ENCODE measurements around the gene GLB1L. TPM values are rescaled to one million over a fixed set of nuclear protein-coding genes. Genes with fewer than 3 reads are reported as not detected.

GLB1L gene
- total and polyA plus RNA-seq, 8 donors, result 0.58 to 31.4 (median 3.1) TPM; not detected in 1

DNA sequence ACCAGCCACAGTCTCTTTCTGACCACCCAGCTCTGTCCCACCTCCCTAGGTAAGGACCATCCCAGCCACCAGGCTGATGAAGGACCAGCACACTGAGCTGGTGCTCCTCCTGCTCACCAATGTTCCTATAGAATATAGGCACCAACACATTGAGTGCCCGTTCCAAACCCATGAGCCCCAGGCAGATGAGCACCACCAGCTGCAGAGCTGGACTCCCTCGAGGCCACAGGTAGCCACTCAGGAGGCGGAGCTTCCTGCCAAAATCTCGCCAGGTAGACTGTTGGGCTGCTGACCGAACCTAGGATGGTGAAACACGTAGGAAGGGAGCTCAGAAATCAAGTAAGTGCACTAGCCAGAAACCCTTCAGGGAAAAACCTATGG lies 28.7 kb downstream of the GLB1L start:
- H3K9me3 ChIP-seq, result no peaks in the 10 kb centered on the region
- no peaks in the 10 kb centered on the region for H3K27me3 ChIP-seq
- WGBS, 5 donors, result 81 to 94% (median 88%) methylated on average over 6 of the region's 6 CpGs
- TF ChIP-seq POLR2A (IDR thresholded peaks at IDR 0.05) (no peak), EP300 (IDR thresholded peaks at IDR 0.05) (no peak), POLR2AphosphoS5 (IDR thresholded peaks at IDR 0.05) (no peak)
- TF ChIP-seq, protein P1, sequence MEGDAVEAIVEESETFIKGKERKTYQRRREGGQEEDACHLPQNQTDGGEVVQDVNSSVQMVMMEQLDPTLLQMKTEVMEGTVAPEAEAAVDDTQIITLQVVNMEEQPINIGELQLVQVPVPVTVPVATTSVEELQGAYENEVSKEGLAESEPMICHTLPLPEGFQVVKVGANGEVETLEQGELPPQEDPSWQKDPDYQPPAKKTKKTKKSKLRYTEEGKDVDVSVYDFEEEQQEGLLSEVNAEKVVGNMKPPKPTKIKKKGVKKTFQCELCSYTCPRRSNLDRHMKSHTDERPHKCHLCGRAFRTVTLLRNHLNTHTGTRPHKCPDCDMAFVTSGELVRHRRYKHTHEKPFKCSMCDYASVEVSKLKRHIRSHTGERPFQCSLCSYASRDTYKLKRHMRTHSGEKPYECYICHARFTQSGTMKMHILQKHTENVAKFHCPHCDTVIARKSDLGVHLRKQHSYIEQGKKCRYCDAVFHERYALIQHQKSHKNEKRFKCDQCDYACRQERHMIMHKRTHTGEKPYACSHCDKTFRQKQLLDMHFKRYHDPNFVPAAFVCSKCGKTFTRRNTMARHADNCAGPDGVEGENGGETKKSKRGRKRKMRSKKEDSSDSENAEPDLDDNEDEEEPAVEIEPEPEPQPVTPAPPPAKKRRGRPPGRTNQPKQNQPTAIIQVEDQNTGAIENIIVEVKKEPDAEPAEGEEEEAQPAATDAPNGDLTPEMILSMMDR (IDR thresholded peaks at IDR 0.05), result no peak
- peaks cover 56 to 68% (median 63%) of the 10 kb centered on the region in 4 donors for H3K36me3 ChIP-seq
- intact Hi-C loops (cut with DNase I; ENCODE audit: low total_unique reads), result loop anchor here (5.0 kb wide), 1 partner anchor 44 kb away; the partner anchor contains the start of gene SLC23A3
- H3K4me3 ChIP-seq, result no peak overlapping the region
- peak overlapping the region in 3 of 5 donors; percentile 89 to 95 (median 94) for H3K27ac ChIP-seq
- no peak for DNase-seq
- H3K4me1 ChIP-seq, result peaks cover 25 to 49% (median 39%) of the 10 kb centered on the region in 4 donors

DNA sequence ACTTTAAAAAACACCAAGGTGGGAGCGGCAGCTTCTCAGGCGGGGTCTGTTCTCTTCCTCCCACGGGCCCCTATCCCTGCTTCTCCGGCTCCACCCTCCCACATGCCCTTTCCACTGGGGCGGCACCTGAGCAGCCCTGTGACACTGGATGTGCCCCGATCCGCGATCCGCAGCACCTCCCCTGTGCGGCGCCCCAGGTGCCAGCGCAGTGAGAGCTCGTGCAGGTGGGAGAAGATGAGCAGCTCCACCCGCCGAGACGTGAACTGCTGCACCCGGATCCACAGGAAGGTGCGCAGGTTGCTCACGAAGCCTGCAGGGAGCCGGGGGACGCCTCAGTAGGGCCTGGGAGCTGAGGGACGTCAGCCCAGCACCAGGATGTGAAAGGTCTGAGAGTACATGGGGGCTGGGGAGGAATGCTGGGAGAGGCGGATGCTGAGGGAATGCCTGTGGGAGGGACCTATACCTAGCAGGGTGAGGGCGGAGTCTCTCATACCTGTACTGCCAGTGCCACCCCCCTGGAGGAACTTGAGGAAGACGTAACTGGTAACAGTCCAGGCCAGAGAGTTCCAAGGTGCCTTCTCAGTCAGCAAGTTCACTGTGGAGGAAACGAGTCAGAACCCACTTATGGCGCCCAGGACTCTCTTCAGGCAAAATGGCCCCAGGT lies 29.2 kb downstream of the GLB1L start:
- Histone ChIP-seq H3K9me3 (no peaks in the 10 kb centered on the region), H3K27me3 (no peaks in the 10 kb centered on the region), H3K4me3 (no peak overlapping the region), H3K36me3 (peaks cover 52 to 66% (median 61%) of the 10 kb centered on the region in 4 donors), H3K4me1 (peaks cover 25 to 51% (median 40%) of the 10 kb centered on the region in 4 donors), H3K27ac (peak overlapping the region in 3 of 5 donors; percentile 89 to 95 (median 94))
- intact Hi-C loops (cut with DNase I; ENCODE audit: low total_unique reads), result loop anchor here (5.0 kb wide), 1 partner anchor 44 kb away; the partner anchor contains the start of gene SLC23A3
- WGBS, 5 donors, result 86 to 93% (median 91%) methylated on average over 23 to 27 of the region's 27 CpGs
- TF ChIP-seq POLR2A (IDR thresholded peaks at IDR 0.05), result no peak
- no peak for TF ChIP-seq POLR2AphosphoS5 (IDR thresholded peaks at IDR 0.05)
- TF ChIP-seq EP300 (IDR thresholded peaks at IDR 0.05), result no peak
- TF ChIP-seq, protein P1 (IDR thresholded peaks at IDR 0.05), result no peak
- no peak for DNase-seq

DNA sequence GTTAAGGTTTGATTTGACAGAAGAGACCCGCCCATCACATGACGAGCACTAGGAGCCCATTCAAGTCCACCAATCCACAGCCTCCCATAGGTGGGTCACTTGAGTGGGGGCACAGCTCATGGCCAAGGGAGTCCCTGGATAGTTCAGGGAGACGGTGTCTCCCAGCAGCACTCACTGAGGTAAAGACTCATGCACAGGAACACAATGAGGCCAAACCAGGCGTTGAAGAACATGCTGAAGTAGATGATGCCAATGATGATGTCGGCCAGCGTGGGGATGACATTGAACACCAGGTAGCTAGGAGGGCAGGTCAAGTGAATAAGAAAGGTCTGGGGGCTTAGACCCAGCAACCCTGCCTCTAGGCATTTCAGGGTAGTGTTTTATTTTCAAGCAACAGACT lies 30.5 kb downstream of the GLB1L start:
- intact Hi-C loops (cut with DNase I; ENCODE audit: low total_unique reads), result loop anchor here (5.0 kb wide), 1 partner anchor 42 kb away; the partner anchor contains the start of gene SLC23A3
- H3K4me1 ChIP-seq, result peaks cover 25 to 47% (median 34%) of the 10 kb centered on the region in 4 donors
- no peak overlapping the region for H3K27ac ChIP-seq
- H3K4me3 ChIP-seq, result no peak overlapping the region
- H3K27me3 ChIP-seq, result no peaks in the 10 kb centered on the region
- 87 to 94% (median 93%) methylated on average over 6 of the region's 6 CpGs for WGBS, 5 donors
- H3K9me3 ChIP-seq, result no peaks in the 10 kb centered on the region
- no peak for DNase-seq
- H3K36me3 ChIP-seq, result peaks cover 53 to 66% (median 61%) of the 10 kb centered on the region in 4 donors
- TF ChIP-seq POLR2AphosphoS5 (IDR thresholded peaks at IDR 0.05), result no peak
- TF ChIP-seq EP300 (IDR thresholded peaks at IDR 0.05), result no peak
- TF ChIP-seq, protein P1 (IDR thresholded peaks at IDR 0.05), result no peak
- TF ChIP-seq POLR2A (IDR thresholded peaks at IDR 0.05), result no peak

DNA sequence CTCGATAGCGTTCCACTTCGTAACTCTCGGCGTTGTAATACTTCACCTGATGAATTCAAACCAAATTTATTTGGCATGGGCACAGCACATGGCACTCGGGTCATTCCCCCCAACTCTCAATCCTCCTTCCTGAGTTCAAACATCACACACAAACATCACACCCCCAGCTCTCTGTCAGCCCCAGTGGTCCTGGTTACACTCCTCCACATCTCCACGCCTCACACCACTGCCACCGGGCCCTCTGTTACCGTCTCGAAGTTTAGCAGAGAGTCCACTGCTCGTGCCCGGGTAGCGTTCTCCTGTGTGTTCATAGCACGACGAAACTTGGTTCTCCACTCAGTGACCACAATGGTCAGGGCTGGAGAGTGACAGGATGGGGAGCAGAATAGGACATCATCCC lies 31.1 kb downstream of the GLB1L start:
- no peak for TF ChIP-seq POLR2A (IDR thresholded peaks at IDR 0.05)
- no peak for TF ChIP-seq EP300 (IDR thresholded peaks at IDR 0.05)
- TF ChIP-seq, protein P1 (IDR thresholded peaks at IDR 0.05), result no peak
- no peak for TF ChIP-seq POLR2AphosphoS5 (IDR thresholded peaks at IDR 0.05)
- H3K4me1 ChIP-seq, result peaks cover 19 to 41% (median 29%) of the 10 kb centered on the region in 4 donors
- H3K4me3 ChIP-seq, result no peak overlapping the region
- DNase-seq, result no peak
- WGBS, 5 donors, result 95 to 98% (median 96%) methylated on average over 15 of the region's 15 CpGs
- H3K27me3 ChIP-seq, result no peaks in the 10 kb centered on the region
- H3K9me3 ChIP-seq, result no peaks in the 10 kb centered on the region
- intact Hi-C loops (cut with DNase I; ENCODE audit: low total_unique reads), result no loop called here
- peaks cover 58 to 70% (median 65%) of the 10 kb centered on the region in 4 donors for H3K36me3 ChIP-seq
- H3K27ac ChIP-seq, result no peak overlapping the region
